Measurements from ENCODE around the gene MACROD2. TPM values are rescaled to one million over a fixed set of nuclear protein-coding genes. Genes with fewer than 3 reads are reported as not detected.

Gene MACROD2
- total and polyA plus RNA-seq, 4 donors = 13.0 to 67.1 (median 20.7) TPM

DNA sequence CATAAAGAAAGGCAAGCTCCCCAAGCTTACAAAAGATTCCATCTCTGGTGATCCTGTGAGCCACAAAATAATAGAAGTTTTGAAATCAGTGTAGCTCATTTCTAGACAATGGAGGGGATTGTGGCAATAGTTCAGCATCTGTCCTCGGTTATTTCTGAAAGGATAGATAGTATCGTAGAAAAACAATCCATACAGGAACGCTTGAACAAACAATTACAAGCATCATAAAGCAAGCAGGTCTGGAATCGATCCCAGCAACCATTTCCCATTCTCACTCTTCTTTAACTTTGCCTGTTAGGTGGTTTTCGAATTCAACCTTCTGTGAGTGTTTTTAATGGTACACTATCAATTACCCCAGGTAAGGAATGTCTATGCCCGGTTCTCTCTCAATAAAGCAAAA, 1646.8 kb downstream of the MACROD2 start:
- ATAC-seq (ENCODE audit: insufficient read depth, low FRiP score) (no peak), DNase-seq (no peak)
- TF ChIP-seq, protein P1, sequence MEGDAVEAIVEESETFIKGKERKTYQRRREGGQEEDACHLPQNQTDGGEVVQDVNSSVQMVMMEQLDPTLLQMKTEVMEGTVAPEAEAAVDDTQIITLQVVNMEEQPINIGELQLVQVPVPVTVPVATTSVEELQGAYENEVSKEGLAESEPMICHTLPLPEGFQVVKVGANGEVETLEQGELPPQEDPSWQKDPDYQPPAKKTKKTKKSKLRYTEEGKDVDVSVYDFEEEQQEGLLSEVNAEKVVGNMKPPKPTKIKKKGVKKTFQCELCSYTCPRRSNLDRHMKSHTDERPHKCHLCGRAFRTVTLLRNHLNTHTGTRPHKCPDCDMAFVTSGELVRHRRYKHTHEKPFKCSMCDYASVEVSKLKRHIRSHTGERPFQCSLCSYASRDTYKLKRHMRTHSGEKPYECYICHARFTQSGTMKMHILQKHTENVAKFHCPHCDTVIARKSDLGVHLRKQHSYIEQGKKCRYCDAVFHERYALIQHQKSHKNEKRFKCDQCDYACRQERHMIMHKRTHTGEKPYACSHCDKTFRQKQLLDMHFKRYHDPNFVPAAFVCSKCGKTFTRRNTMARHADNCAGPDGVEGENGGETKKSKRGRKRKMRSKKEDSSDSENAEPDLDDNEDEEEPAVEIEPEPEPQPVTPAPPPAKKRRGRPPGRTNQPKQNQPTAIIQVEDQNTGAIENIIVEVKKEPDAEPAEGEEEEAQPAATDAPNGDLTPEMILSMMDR (IDR thresholded peaks at IDR 0.05; ENCODE audit: control extremely low read depth, extremely low read depth) = no peak
- no peak overlapping the region for H3K27ac ChIP-seq (ENCODE audit: low read depth in 1 of 2, low read length in 1 of 2)
- no peak overlapping the region for H3K4me3 ChIP-seq
- 69 to 73% methylated on average over 6 of the region's 6 CpGs for WGBS, 2 donors
- no peaks in the 10 kb centered on the region for H3K36me3 ChIP-seq (ENCODE audit: control insufficient read depth in 4 of 4, insufficient read depth in 4 of 4, low read length in 4 of 4)
- H3K27me3 ChIP-seq (ENCODE audit: control insufficient read depth in 3 of 3, insufficient read depth in 3 of 3, low read length in 2 of 3) = no peaks in the 10 kb centered on the region
- H3K4me1 ChIP-seq (ENCODE audit: control insufficient read depth in 5 of 5, insufficient read depth in 5 of 5, low read length in 5 of 5) = peaks cover 0 to 12% (median 2%) of the 10 kb centered on the region in 5 donors
- no peak overlapping the region for H3K9ac ChIP-seq (ENCODE audit: insufficient read depth in 1 of 2, low read length in 2 of 2)
- peaks cover 0 to 1% (median 0%) of the 10 kb centered on the region in 4 donors for H3K9me3 ChIP-seq (ENCODE audit: control insufficient read depth in 4 of 4, insufficient read depth in 3 of 4, low read length in 3 of 4)

DNA sequence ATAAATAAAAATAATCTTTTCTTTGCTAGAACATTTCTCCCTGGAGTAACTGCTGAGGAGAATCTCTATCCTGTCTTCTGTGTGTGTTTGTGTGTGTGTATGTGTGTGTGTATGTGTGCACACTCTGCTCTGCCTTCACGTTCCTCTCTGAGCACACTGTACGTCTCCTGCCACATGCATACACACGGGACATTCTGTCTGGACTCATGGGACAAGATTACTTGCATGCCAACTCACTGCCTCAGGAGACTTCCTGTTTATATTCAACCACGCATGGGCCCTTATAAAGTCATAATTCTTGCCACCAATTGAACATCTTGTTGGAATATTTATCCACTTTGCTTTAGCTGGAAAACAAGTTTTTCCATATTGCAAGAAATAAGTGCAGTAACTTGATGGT, 1647.4 kb downstream of the MACROD2 start:
- TF ChIP-seq, protein P1 (IDR thresholded peaks at IDR 0.05; ENCODE audit: control extremely low read depth, extremely low read depth) = no peak
- Histone ChIP-seq H3K4me1 (ENCODE audit: control insufficient read depth in 5 of 5, insufficient read depth in 5 of 5, low read length in 5 of 5) (peaks cover 0 to 7% (median 2%) of the 10 kb centered on the region in 5 donors), H3K9ac (ENCODE audit: insufficient read depth in 1 of 2, low read length in 2 of 2) (no peak overlapping the region), H3K4me3 (no peak overlapping the region), H3K27ac (ENCODE audit: low read depth in 1 of 2, low read length in 1 of 2) (no peak overlapping the region), H3K36me3 (ENCODE audit: control insufficient read depth in 4 of 4, insufficient read depth in 4 of 4, low read length in 4 of 4) (no peaks in the 10 kb centered on the region), H3K27me3 (ENCODE audit: control insufficient read depth in 3 of 3, insufficient read depth in 3 of 3, low read length in 2 of 3) (no peaks in the 10 kb centered on the region), H3K9me3 (ENCODE audit: control insufficient read depth in 4 of 4, insufficient read depth in 3 of 4, low read length in 3 of 4) (peaks cover 0 to 1% (median 0%) of the 10 kb centered on the region in 4 donors)
- peak in 1 of 3 donors; percentile 17 for DNase-seq
- 48 to 55% methylated on average over 4 of the region's 4 CpGs for WGBS, 2 donors
- ATAC-seq (ENCODE audit: insufficient read depth, low FRiP score) = no peak

DNA sequence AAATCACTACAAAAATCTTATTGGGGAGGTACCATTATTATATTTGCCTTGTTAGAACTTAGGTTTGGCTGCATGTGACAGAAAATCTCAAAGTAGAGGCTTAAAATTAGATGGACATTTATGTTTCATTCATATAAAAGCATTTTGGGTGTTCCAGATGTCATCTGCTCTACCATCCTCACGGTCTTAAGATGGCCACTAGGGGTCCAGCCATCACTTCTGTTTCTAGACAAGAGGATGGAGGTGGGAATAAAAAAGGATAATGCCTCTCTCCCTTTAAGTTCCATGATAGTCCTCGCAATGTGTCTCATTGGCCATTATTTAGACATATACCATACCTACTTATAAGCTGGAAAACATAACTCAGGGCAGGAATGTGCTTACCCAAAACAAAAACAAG, 1648.4 kb downstream of the MACROD2 start:
- Histone ChIP-seq H3K27ac (ENCODE audit: low read depth in 1 of 2, low read length in 1 of 2) (no peak overlapping the region), H3K27me3 (ENCODE audit: control insufficient read depth in 3 of 3, insufficient read depth in 3 of 3, low read length in 2 of 3) (no peaks in the 10 kb centered on the region), H3K36me3 (ENCODE audit: control insufficient read depth in 4 of 4, insufficient read depth in 4 of 4, low read length in 4 of 4) (no peaks in the 10 kb centered on the region), H3K4me1 (ENCODE audit: control insufficient read depth in 5 of 5, insufficient read depth in 5 of 5, low read length in 5 of 5) (peaks cover 0 to 2% (median 0%) of the 10 kb centered on the region in 5 donors), H3K9ac (ENCODE audit: insufficient read depth in 1 of 2, low read length in 2 of 2) (no peak overlapping the region), H3K9me3 (ENCODE audit: control insufficient read depth in 4 of 4, insufficient read depth in 3 of 4, low read length in 3 of 4) (peaks cover 0 to 1% (median 0%) of the 10 kb centered on the region in 4 donors), H3K4me3 (no peak overlapping the region)
- ATAC-seq (ENCODE audit: insufficient read depth, low FRiP score) (no peak), DNase-seq (no peak)
- WGBS, 2 donors = 50 to 91% methylated on average over 2 of the region's 2 CpGs
- TF ChIP-seq, protein P1 (IDR thresholded peaks at IDR 0.05; ENCODE audit: control extremely low read depth, extremely low read depth) = no peak

DNA sequence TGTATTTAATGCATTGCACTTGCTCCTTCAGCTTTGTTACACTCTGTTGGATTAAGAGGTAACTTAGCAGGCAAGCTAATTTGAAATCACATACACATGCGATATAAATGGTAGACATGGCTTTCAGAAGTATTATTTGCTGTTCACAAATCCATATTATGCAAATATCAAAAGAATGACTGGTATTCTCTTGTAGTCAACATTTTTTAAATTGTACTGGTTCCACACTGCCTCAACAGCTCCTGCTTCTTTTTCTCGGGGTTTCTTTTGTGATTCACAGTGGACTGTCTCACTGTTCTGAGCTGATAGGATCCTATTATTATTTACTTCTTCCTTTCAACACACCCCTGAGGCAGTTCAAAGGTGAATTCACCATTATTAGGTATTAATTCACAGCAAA, 1650.5 kb downstream of the MACROD2 start:
- H3K27ac ChIP-seq (ENCODE audit: low read depth in 1 of 2, low read length in 1 of 2) = no peak overlapping the region
- TF ChIP-seq, protein P1 (IDR thresholded peaks at IDR 0.05; ENCODE audit: control extremely low read depth, extremely low read depth) = no peak
- no peaks in the 10 kb centered on the region for H3K27me3 ChIP-seq (ENCODE audit: control insufficient read depth in 3 of 3, insufficient read depth in 3 of 3, low read length in 2 of 3)
- no peak overlapping the region for H3K4me3 ChIP-seq
- no peak for ATAC-seq (ENCODE audit: insufficient read depth, low FRiP score)
- 73 to 78% methylated on average over 2 of the region's 2 CpGs for WGBS, 2 donors
- no peaks in the 10 kb centered on the region for H3K36me3 ChIP-seq (ENCODE audit: control insufficient read depth in 4 of 4, insufficient read depth in 4 of 4, low read length in 4 of 4)
- peaks cover 0 to 1% (median 0%) of the 10 kb centered on the region in 4 donors for H3K9me3 ChIP-seq (ENCODE audit: control insufficient read depth in 4 of 4, insufficient read depth in 3 of 4, low read length in 3 of 4)
- H3K4me1 ChIP-seq (ENCODE audit: control insufficient read depth in 5 of 5, insufficient read depth in 5 of 5, low read length in 5 of 5) = peaks cover 0 to 2% (median 0%) of the 10 kb centered on the region in 5 donors
- no peak for DNase-seq
- no peak overlapping the region for H3K9ac ChIP-seq (ENCODE audit: insufficient read depth in 1 of 2, low read length in 2 of 2)

Measured in lung (tissue), 12 donors.